GM19351 (cell line): ENCODE data around the gene NPPC.
A peak's percentile ranks its signal among the peaks of the same experiment; 100 is the strongest.
"Not testable (repeated sequence)": the region's sequence is repeated elsewhere in the genome, so short reads cannot be mapped to it uniquely, and the experiment has no call there.

ENCODE experiments used
- ATAC-seq: cut with Tn5 transposase; IDR thresholded peaks from one replicate; pipeline ENCODE4 v1.9.1; 2021; ENCODE audit warnings: mild to moderate bottlenecking, moderate library complexity; ENCODE audit not compliant: unreplicated experiment

Gene NPPC, protein sequence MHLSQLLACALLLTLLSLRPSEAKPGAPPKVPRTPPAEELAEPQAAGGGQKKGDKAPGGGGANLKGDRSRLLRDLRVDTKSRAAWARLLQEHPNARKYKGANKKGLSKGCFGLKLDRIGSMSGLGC

DNA sequence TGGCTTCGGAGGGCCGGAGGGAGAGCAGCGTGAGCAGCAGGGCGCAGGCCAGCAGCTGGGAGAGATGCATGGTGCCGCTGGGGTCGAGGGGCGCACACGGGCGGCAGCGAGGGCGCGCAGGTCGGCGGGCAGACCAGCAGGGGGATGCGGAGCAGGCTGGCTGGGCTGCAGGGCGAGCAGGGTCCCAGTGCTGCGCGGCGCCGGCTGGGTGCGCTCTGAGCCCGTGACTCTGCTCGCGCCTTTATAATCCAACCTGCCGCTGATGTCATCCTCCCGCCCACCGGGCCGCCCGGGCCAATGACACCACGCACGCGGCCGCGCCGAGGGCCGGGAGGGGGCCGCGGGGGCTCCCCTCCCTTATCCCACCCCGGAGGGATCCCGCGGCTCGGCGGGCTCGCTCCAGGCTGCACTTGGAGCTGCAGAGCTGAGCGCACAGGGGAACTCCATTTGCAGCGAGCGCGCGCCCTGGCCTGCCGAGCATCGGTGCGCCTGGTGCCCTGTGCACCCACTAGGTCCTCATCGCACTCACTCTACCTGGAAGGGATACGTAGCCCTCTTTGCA is at the start of gene NPPC:
Gene NPPC, minus strand, starts transcription at position 217 of the 562 bp plus-strand sequence. Its CDS starts 147 bp downstream, at position 70.
- ATAC-seq = peak; percentile 67

DNA sequence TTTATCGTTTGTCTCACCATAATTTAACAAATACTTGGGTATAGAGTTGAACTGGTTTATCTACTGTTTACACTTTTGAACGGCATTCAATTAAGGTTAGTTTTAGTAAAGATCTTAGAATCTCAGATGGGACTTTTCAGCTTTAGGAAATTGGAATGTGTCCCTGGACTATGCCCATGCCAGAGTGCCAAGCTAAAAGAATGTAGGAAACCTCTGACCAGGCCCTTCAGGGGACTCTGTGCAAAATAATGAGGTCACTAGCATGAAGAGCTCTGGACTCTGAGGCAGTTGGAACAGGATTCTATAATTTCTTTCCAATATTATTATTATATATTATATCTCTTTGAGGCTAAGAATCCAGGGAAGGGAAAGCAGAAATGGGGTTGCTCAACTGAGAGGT is 48.8 kb upstream of the NPPC start:
- ATAC-seq = no peak

DNA sequence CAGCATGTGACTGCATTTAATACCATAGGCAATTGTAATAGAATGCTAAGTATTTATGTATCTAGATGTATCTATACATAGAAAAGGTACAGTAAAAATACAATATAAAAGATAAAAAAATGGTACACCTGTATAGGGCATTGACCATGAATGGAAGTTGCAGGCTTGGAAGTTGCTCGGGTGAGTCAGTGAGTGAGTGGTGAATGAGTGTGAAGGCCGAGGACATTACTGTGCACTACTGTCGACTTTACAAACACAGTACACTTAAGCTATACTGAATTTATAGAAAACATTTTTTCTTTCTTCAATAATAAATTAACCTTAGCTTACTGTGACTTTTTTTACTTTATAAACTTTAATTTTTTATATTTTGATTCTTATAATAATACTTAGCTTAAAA is 44.3 kb upstream of the NPPC start:
- no peak for ATAC-seq

DNA sequence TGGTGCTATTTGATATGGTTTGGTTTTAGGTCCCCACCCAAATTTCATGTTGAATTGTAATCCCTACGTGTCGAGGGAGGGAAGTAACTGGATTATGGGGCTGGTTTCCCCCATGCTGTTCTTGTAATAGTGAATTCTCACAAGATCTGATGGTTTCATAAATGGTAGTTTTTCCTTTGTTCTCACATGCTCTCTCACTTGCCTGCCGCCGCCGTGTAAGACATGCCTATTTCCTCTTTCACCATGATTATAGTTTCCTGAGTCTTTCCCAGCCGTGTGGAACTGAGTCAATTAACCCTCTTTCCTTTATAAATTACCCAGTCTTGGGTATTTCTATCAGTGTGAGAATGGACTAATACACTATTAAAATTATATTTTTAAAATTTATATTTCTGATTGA is 42.6 kb upstream of the NPPC start:
- no peak for ATAC-seq

DNA sequence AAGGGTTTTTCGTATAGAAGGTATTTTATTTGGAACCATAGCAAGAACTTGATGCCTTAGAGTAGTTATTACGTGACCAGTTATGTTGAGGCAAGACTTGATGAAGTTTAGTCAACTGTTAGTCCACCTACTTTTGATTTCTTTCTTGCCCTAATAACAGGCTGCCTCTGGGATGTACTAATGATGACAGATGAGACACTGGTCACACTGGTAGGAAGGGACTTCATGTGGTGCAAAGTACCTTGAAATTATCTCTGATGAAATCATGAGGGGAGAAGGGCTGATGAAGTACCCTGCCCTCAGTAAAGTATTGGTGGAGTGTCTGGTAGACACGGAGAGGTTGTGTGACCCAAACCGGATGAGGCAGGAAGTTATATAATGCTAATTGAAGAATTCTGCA is 40.7 kb upstream of the NPPC start:
- ATAC-seq = no peak

DNA sequence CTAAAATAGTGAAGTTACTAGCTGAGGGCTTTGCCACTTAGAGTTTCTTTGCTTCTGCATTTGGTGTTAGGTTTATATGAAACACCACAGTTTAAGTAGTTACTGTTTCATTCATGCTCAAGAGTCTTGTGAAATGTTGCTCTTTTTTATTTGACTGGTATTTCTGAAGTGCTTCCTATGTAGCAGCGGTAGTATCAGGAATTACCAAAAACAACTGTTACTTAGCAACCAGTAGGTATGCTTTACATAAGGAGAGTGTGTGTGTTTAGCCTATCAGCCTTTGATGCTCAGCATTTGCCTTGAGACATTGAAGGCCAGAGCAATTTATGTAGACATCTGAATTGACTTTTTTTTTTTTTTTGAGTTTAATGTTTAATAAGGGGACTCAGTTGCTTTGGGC is 38.9 kb upstream of the NPPC start:
- ATAC-seq = no peak

DNA sequence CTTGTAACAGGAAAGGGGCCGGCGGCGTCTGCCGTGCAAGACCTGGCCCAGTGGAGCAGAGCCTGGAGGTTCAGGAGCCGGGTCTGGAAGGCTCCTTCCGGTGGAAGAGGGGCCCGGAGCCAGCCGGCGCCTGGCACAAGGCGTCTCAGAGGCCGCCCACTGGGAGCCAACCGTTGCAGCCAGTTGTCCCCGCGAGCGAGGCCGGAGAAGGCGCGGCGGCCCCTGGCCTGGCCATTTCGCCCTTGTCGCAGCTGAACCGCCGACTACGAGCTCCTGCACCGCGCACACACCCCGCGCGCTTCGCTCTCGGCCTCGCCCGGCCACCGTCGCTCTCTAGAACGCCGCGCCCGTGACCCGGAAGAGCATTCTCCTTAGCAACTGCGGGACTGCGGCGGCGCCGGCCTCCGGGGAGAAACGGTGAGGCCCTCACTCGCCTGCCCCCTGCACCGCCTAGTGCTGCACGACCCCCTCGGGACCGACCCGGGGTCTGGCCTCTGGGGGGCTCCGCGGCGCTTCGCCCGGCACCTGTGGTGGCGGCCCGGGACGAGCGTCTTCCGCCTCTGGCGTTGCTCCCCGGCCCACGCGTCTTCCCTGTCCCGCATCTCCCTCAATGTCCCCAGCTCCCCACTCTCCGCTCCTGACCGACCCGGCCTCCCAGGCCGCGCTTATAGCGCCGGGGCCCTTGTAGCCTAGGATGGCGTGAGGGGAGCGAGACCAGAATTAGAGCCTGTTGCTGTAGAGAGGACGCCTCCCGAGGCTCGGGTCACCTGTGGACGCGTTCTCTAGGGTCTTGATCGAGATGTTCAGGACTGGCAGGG is 35.4 kb upstream of the NPPC start, which contains the start of gene DIS3L2:
Gene DIS3L2, plus strand, starts transcription at position 365 of the 818 bp plus-strand sequence. CDS start 53,215 bp downstream, outside the sequence.
- ATAC-seq = peak; percentile 92

DNA sequence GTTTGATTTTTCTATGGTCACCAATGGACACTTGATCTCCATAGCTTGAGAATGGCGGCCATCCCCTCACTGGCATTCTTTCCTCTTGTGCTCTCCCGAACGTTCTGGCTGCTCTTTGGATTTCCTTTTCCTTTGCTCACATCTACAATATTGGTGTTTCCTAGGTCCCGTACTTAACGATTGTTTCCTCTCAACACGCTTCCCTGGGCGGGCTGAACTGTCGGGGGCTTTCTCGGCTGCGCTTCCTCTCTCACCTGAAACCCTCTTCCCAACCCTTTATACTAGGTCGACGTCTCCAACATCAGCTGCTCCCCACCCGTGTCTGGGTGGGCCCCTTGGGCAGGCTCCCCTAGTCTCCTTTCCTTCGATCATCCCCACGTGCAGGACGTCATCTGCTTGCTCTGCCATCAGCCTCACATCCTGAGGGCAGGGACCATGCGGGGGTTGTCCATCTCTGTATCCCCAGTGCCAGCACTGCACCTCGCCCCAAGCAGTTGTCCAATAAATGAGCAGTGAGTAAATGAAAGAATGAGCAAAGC is 34.7 kb upstream of the NPPC start:
- peak; percentile 29 for ATAC-seq

DNA sequence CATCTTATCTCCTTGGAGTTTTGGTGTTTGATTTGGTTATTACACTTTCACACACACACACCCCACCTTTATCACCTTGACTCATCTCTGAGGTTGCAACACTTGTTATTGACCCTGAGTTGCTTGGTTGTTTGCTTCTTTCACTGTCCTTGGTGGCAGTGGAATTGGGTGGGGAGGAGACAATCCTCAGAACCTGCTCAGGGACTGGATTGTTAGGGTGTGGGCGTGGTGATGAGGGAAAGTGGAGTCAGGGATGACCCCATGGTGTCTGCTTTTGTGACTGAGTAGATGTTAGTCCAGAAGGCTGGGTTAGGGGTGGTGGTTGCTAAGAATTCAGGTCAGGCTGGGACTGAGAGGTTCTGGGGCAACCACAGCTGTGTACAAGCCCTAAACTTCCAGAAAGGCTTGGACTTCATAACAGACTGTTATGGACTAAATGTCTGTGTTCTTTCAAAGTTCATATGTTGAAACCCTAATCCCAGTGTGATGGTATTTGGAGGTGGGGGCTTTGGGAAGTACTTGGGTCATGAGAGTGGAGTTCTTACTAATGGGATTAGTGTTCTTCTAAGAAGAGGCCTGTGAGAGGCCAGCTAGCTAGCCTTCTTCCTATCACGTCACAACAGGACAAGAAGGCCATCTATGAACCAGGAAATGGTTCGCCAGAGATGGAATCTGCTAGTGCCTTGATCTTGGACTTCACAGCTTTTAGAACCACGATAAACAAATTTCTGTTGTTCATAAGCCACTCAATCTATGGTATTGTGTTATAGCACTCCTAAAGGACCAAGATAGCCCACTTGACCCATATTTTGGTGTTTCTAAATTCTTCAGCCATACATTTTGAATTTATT is 31.9 kb upstream of the NPPC start:
- no peak for ATAC-seq

DNA sequence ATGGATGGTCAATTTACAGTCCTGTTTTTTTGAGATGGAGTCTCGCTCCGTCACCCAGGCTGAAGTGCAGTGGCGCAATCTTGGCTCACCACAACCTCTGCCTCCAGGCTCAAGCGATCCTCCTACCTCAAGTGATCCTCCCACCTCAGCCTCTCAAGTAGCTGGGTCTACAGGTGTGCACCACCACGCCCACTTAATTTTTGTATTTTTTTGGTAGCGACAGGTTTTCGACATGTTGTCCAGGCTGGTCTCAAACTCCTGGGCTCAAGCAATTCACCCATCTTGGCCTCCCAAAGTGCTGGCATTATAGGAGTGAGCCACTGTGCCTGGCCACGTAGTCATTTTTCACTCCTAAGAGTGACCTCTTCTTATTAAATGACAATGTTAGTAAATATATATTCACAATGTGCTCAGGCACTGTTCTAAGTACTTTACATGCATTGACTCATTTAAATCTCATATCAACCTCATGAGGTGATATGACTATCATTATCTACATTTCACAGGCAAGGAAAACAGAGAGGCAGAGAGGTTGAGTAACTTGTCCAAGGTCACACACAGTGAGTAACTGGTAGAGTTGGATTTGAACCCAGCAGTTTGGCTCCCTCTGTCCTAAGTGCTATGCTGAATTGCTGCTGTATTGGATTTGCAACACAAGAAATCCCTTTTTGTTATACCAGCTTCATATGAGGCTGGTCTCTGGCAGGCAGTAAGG is 29.7 kb upstream of the NPPC start:
- ATAC-seq = no peak

DNA sequence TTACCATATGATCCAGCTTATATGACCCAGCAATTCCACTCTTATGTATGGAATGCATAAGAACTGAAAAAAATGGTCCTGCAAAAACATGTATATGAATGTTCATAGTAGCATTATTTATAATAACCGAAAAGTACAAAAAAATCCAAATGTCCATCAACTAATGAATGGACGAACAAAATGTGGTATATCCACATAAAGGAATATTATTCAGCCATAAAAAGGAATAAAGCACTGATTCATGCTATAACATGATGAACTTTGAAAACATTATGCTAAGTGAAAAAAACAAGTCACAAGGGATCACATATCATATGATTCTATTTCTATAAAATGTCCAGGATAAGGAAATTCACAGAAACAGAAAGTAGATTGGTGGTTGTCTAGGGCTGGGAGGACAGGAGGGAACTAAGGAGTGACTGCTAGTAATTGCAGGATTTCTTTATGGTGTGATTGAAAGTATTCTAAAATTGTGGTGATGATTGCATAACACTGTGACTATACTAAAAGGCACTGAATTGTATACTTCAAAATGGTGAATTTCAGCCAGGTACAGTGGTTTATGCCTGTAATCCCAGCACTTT is 25.3 kb upstream of the NPPC start:
- ATAC-seq = no peak

DNA sequence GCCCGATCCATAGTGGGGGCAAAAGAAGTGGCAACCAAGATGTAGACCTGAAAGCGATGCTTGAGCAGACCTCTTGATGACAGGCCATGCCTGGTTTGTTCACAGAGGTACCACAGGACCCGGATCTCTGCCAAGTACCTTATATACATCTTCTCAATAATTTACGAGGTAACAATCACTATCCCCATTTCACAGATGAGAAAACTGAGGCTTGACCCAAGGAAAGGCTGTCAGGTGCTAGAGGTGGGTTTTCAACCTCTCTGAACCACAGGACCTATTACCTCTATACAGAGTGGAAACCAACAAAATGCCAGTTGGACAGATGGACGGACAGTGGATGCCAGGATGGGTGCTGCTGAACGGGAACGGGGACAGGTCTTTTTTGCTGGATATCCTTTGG is 21.5 kb upstream of the NPPC start:
- ATAC-seq = no peak

DNA sequence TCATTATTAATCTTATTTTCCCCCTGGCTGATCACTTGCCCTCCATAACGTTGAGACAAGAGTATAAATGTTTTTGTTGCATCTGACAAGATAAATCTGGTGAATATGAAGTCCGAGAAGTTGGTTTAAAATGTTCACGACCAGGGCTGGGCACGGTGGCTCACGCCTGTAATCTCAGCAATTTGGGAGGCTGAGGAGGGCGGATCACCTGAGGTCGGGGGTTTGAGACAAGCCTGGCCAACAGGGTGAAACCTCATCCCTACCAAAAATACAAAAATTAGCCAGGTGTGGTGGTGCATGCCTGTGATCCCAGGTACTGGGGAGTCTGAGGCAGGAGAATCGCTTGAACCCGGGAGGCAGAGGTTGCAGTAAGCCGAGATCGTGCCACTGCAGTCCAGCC is 20.9 kb upstream of the NPPC start:
- ATAC-seq = not testable (repeated sequence)

DNA sequence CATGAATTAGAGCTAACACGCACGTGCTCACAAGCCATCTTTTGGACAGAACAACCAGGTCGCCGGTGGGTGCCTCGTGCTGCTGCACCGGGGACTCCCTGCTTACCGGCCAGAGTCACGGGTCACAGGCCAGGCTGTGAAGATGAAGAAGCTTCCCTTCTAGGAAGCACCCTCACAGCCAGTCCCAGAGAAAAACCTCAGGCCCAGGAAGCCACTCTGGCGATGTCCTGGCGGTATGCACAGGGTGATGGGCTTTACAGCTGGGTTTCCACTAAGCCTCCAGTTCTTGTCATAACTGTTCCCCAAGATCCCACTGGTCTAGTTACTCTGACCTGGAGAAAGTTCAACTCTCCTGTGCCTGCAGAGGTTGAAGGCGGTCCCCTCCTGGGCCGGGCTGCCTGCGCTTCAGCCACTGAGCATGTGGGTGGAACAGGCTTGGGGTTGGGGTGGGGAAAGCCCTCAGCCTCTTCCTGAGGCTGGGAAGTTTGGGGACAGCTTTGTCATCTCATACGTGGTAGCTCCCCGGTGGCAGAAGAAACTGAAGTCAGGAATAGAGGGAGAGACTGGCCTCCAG is 20.1 kb upstream of the NPPC start:
- no peak for ATAC-seq

DNA sequence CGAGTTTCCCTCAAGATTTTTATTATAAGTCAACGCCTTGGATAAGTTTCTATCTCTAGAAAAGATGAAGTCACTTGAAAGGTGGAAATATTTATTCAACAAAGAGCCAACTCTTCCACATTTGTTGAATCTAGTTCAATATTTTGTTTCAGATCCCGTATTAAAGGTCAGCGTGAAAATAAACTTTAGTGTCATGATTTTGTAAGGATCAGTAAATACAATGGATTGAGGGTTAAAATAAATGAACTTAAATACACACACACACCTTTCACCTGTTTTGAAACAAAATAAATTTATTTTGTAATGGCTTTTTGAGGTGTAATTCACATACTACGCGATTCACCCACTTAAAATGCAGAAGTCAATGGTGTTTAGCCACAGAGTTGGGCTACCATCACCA is 16.0 kb upstream of the NPPC start:
- ATAC-seq = no peak

DNA sequence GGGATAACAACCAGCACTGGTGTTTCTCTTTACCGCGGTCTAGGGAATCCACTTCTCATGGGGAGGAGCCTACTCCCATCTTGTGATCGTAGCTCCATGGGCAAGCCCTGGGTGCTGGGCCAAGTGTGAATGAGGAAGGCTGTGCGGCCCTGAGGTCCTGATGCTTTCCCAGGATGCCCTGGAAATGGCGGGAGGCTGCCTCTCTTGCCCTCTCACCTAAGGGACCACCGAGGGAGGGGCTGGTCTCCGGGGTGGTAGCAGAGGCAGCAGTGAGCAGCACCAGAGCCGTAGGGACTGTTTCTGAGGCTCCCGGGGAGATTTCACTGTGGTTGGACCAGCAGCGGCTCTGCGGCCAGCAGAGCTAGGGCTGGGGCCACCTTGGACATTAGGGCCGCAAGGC is 15.5 kb upstream of the NPPC start:
- ATAC-seq = no peak

DNA sequence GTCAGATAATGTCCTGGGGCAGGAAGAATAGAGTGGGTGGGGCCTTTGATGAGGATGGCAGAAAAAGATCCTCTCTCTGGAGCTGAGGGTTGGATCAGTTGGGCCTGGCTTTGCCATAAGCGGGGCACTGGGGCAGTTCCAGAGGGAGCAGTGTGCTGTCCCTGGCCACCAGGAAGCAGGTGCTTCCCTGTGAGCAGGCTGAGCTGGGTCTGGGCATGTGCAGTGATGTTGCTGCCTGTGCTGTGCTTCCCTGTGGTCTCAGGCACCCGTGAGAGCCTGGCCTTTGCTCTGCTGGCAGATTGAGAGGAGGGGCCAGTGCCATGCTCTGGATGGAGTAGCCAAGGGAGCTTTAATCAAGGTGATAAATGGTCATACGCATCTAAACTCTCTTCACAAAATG is 14.6 kb upstream of the NPPC start:
- ATAC-seq = no peak

DNA sequence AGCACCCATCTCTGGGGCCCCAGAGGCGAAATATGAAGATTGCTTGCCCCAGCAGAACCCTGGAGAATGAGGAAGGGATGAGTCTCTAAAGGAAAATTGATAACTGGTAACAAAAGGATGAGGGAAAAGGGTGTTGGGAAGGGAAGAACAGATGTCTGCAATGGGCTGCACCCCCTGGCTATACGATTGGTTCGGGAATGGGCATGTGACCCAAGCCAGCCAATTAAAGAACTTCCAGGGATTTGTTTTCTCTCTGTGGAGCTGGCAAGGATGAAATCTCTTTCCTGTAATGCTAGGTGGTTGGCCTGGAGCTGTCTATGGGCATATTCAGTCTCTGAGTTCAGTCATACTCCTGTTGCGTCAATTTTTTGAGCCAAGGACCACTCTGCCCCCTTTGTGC is 12.8 kb upstream of the NPPC start:
- no peak for ATAC-seq

DNA sequence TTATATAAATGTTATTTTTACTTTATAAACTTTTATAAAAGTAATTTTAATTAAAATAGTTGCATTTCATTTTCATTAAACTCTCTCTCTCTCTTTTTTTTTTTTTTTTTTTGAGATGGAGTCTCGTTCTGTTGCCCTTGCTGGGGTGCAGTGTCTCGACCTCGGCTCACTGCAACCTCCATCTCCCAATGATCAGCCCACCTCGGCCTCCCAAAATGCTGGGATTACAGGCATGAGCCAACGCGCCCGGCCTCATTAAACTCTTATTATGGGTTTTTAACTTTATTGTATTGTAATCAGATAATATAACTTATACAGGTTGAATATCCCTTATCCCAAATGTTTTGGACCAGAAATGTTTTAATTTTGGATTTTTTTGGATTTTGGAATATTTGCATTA is 10.9 kb upstream of the NPPC start:
- no peak for ATAC-seq

DNA sequence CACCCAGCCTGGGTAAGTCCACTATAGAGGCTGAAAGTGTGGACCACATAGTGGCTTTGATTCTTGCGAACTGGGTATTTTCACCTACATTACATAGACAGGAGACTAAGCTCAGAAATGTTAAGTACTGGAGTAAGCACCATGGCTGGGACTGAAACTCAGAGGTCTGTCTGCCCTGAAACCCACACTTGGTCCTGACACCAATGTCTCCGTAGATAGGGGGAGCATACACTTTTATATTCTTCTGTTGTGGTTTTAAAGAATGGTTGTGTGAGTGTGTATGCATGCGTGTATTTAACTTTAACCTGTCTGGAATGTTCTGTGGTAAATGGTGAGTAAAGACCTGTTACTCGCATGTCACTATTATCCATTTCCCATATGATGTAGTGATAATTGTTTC is 10.3 kb upstream of the NPPC start:
- no peak for ATAC-seq
